Mesendoderm (in vitro differentiated cells): ENCODE results near the gene VSNL1.
"Not testable (repeated sequence)": the region's sequence is repeated elsewhere in the genome, so short reads cannot be mapped to it uniquely, and the experiment has no call there.

Experiments
- DNase-seq: peaks from one replicate; pipeline ENCODE4 v3.0.0; 2013
- H2AK5ac ChIP-seq: 2 replicates; pipeline ENCODE4 v1.6.1; 2013; ENCODE audit warnings: low read length, inconsistent platforms
- H2BK120ac ChIP-seq: 2 replicates; pipeline ENCODE4 v1.6.1; 2013; ENCODE audit warnings: low read depth, mild to moderate bottlenecking, low read length, moderate library complexity, mixed read lengths
- H2BK15ac ChIP-seq: replicated peaks from 2 replicates; pipeline ENCODE4 v1.6.1; 2013; ENCODE audit warnings: low read depth, mild to moderate bottlenecking, moderate library complexity
- H2BK5ac ChIP-seq: 2 replicates; pipeline ENCODE4 v1.6.1; 2013; ENCODE audit warnings: low read length, inconsistent platforms
- H3K18ac ChIP-seq: 2 replicates; pipeline ENCODE4 v1.6.1; 2013; ENCODE audit warnings: mild to moderate bottlenecking, low read length, mixed read lengths
- H3K23ac ChIP-seq: one replicate; pipeline ENCODE4 v1.6.1; 2013; ENCODE audit warnings: low read length
- H3K27ac ChIP-seq: 2 replicates; pipeline ENCODE4 v1.5.1; 2013; ENCODE audit warnings: low read depth, mild to moderate bottlenecking, inconsistent platforms, low read length, moderate library complexity
- H3K27me3 ChIP-seq: 2 replicates; pipeline ENCODE4 v1.6.1; 2013; ENCODE audit warnings: low read length, control low read depth, mild to moderate bottlenecking, inconsistent platforms; ENCODE audit not compliant: insufficient read depth, poor library complexity
- H3K36me3 ChIP-seq: 2 replicates; pipeline ENCODE4 v1.6.1; 2013; ENCODE audit warnings: low read length, inconsistent platforms; ENCODE audit not compliant: control insufficient read depth, insufficient read depth
- H3K4ac ChIP-seq: one replicate; pipeline ENCODE4 v1.6.1; 2013; ENCODE audit warnings: low read depth, mild to moderate bottlenecking, low read length, moderate library complexity
- H3K4me1 ChIP-seq: 2 replicates; pipeline ENCODE4 v1.6.1; 2013; ENCODE audit warnings: low read depth, low read length, inconsistent platforms; ENCODE audit not compliant: control insufficient read depth
- H3K4me2 ChIP-seq: 2 replicates; pipeline ENCODE4 v1.6.1; 2013; ENCODE audit warnings: low read length
- H3K4me3 ChIP-seq: 2 replicates; pipeline ENCODE4 v1.5.1; 2013; ENCODE audit warnings: mild to moderate bottlenecking, low read length
- H3K56ac ChIP-seq: one replicate; pipeline ENCODE4 v1.6.1; 2013; ENCODE audit warnings: low read length
- H3K79me1 ChIP-seq: 2 replicates; pipeline ENCODE4 v1.6.1; 2013; ENCODE audit warnings: low read length, inconsistent platforms
- H3K79me2 ChIP-seq: 2 replicates; pipeline ENCODE4 v1.6.1; 2013; ENCODE audit warnings: mild to moderate bottlenecking, low read length; ENCODE audit not compliant: control insufficient read depth, insufficient read depth
- H3K9ac ChIP-seq: 2 replicates; pipeline ENCODE4 v1.6.1; 2013; ENCODE audit warnings: low read length, inconsistent platforms
- H4K5ac ChIP-seq: one replicate; pipeline ENCODE4 v1.6.1; 2013; ENCODE audit warnings: low read length
- H4K8ac ChIP-seq: one replicate; pipeline ENCODE4 v1.6.1; 2013; ENCODE audit warnings: low read depth, mild to moderate bottlenecking, control low read depth, low read length, moderate library complexity
- WGBS: extraction: QIAGEN DNeasy Blood & Tissue Kit; methylation state at CpG from one replicate; pipeline ENCODE4 v1.1.7; 2013; ENCODE audit warnings: low lambda C conversion rate, missing lambda C conversion rate; ENCODE audit not compliant: insufficient coverage; ENCODE audit errors: extremely low coverage; 5-methylcytosine and 5-hydroxymethylcytosine counted together

The VSNL1 gene

GRCh38 chr2:17565726-17566125, 25.2 kb downstream of the VSNL1 start:
- H3K18ac ChIP-seq, H3K4ac ChIP-seq, H3K4me1 ChIP-seq, H3K23ac ChIP-seq, H3K4me2 ChIP-seq, H3K36me3 ChIP-seq, H3K79me2 ChIP-seq, H2BK120ac ChIP-seq, H3K9ac ChIP-seq, H3K4me3 ChIP-seq, H3K79me1 ChIP-seq, H3K56ac ChIP-seq, DNase-seq, H3K27ac ChIP-seq, H3K27me3 ChIP-seq, H2AK5ac ChIP-seq, H2BK5ac ChIP-seq, H2BK15ac ChIP-seq, H4K8ac ChIP-seq, H4K5ac ChIP-seq: not testable (repeated sequence)
- WGBS: no CpG with 5 or more reads among the region's 3 CpGs

GRCh38 chr2:17571681-17572080, 31.2 kb downstream of the VSNL1 start:
- Histone ChIP-seq H3K4ac (no peak overlapping the region), H3K56ac (no peak overlapping the region), H2BK5ac (no peak overlapping the region), H4K8ac (no peak overlapping the region), H3K79me1 (no peaks in the 10 kb centered on the region), H3K36me3 (no peaks in the 10 kb centered on the region), H4K5ac (no peak overlapping the region), H3K18ac (no peak overlapping the region), H3K9ac (no peak overlapping the region), H3K27ac (no peak overlapping the region), H2BK120ac (no peak overlapping the region), H3K79me2 (no peaks in the 10 kb centered on the region), H3K23ac (no peak overlapping the region), H2BK15ac (no peak overlapping the region), H3K27me3 (no peaks in the 10 kb centered on the region), H3K4me3 (no peak overlapping the region), H3K4me1 (peaks cover 3% of the 10 kb centered on the region), H3K4me2 (no peak overlapping the region), H2AK5ac (no peak overlapping the region)
- DNase-seq: no peak
- WGBS: no CpG with 5 or more reads among the region's 1 CpG

- Histone ChIP-seq H3K79me1 (no peaks in the 10 kb centered on the region), H3K4ac (no peak overlapping the region), H3K27ac (no peak overlapping the region), H2BK5ac (no peak overlapping the region), H3K79me2 (no peaks in the 10 kb centered on the region), H3K23ac (no peak overlapping the region), H4K5ac (no peak overlapping the region), H3K4me1 (peaks cover 5% of the 10 kb centered on the region), H3K4me3 (no peak overlapping the region), H2BK120ac (no peak overlapping the region), H3K27me3 (no peaks in the 10 kb centered on the region), H3K36me3 (no peaks in the 10 kb centered on the region), H3K4me2 (no peak overlapping the region), H4K8ac (no peak overlapping the region), H2AK5ac (no peak overlapping the region), H3K56ac (no peak overlapping the region), H3K18ac (no peak overlapping the region), H2BK15ac (no peak overlapping the region), H3K9ac (no peak overlapping the region)
- WGBS: no CpG with 5 or more reads among the region's 3 CpGs
- DNase-seq: peak; percentile 40
These were observed 32.7 kb downstream of the VSNL1 start for GRCh38 chr2:17573085-17573803.

- H3K79me2 ChIP-seq: no peaks in the 10 kb centered on the region
- H3K27ac ChIP-seq: no peak overlapping the region
- no peak overlapping the region for H4K8ac ChIP-seq
- H2BK15ac ChIP-seq: peak overlapping the region; percentile 36
- H3K4me2 ChIP-seq: no peak overlapping the region
- H3K27me3 ChIP-seq: no peaks in the 10 kb centered on the region
- no peak for DNase-seq
- no peak overlapping the region for H2BK120ac ChIP-seq
- H4K5ac ChIP-seq: no peak overlapping the region
- no peak overlapping the region for H3K56ac ChIP-seq
- no peak overlapping the region for H3K23ac ChIP-seq
- H3K18ac ChIP-seq: no peak overlapping the region
- H3K36me3 ChIP-seq: no peaks in the 10 kb centered on the region
- no peak overlapping the region for H3K4ac ChIP-seq
- H2AK5ac ChIP-seq: no peak overlapping the region
- H3K4me1 ChIP-seq: peaks cover 11% of the 10 kb centered on the region
- H3K79me1 ChIP-seq: no peaks in the 10 kb centered on the region
- WGBS: no CpG with 5 or more reads among the region's 3 CpGs
- no peak overlapping the region for H2BK5ac ChIP-seq
- H3K9ac ChIP-seq: no peak overlapping the region
- H3K4me3 ChIP-seq: no peak overlapping the region
These were observed 33.3 kb downstream of the VSNL1 start for GRCh38 chr2:17573804-17574175.

GRCh38 chr2:17574406-17575073, 34.0 kb downstream of the VSNL1 start:
- Histone ChIP-seq H3K9ac (no peak overlapping the region), H3K4ac (no peak overlapping the region), H3K4me2 (no peak overlapping the region), H2BK5ac (no peak overlapping the region), H3K56ac (no peak overlapping the region), H4K8ac (no peak overlapping the region), H2BK120ac (no peak overlapping the region), H3K27ac (no peak overlapping the region), H3K79me1 (no peaks in the 10 kb centered on the region), H3K79me2 (no peaks in the 10 kb centered on the region), H3K36me3 (no peaks in the 10 kb centered on the region), H3K18ac (no peak overlapping the region), H3K23ac (no peak overlapping the region), H2BK15ac (peak overlapping the region; percentile 36), H2AK5ac (no peak overlapping the region), H3K27me3 (no peaks in the 10 kb centered on the region), H3K4me3 (no peak overlapping the region), H4K5ac (no peak overlapping the region), H3K4me1 (peaks cover 13% of the 10 kb centered on the region)
- no CpG with 5 or more reads among the region's 3 CpGs for WGBS
- no peak for DNase-seq
